ENCODE measurements around the gene ZNF211.

Gene ZNF211

GRCh38 chr19:57632987-57633831 is at the start of gene ZNF211:
ZNF211 (plus strand) TSS chr19:57633168; CDS start chr19:57633347, 179 bp downstream.
- peak; percentile 94 to 95 for DNase-seq
- peak; percentile 62 for TF ChIP-seq POLR2A (IDR thresholded peaks at IDR 0.05; ENCODE audit: low read length)
- TF ChIP-seq GATA1 (IDR thresholded peaks at IDR 0.05; ENCODE audit: low read depth, low read length): no peak

- peak; percentile 88 to 92 for DNase-seq
- TF ChIP-seq POLR2A (IDR thresholded peaks at IDR 0.05; ENCODE audit: low read length) (peak; percentile 62), GATA1 (IDR thresholded peaks at IDR 0.05; ENCODE audit: low read depth, low read length) (no peak)
Measured at GRCh38 chr19:57583521-57584416, 49.2 kb upstream of the ZNF211 start, which contains the start of gene ZIK1. ZIK1 (plus strand) TSS chr19:57584145; CDS start chr19:57584357, 212 bp downstream.

GRCh38 chr19:57587529-57587928 is 45.4 kb upstream of the ZNF211 start:
- TF ChIP-seq GATA1 (IDR thresholded peaks at IDR 0.05; ENCODE audit: low read depth, low read length): no peak
- TF ChIP-seq POLR2A (IDR thresholded peaks at IDR 0.05; ENCODE audit: low read length): no peak
- no peak for DNase-seq

GRCh38 chr19:57599377-57599760 is 33.6 kb upstream of the ZNF211 start:
- TF ChIP-seq GATA1 (IDR thresholded peaks at IDR 0.05; ENCODE audit: low read depth, low read length) (no peak), POLR2A (IDR thresholded peaks at IDR 0.05; ENCODE audit: low read length) (no peak)
- no peak for DNase-seq

GRCh38 chr19:57599761-57600383 is 33.1 kb upstream of the ZNF211 start, which contains the start of gene ZNF530:
ZNF530 (plus strand) TSS chr19:57599885; CDS start chr19:57604346, 4,461 bp downstream.
- TF ChIP-seq GATA1 (IDR thresholded peaks at IDR 0.05; ENCODE audit: low read depth, low read length) (no peak), POLR2A (IDR thresholded peaks at IDR 0.05; ENCODE audit: low read length) (peak; percentile 52)
- DNase-seq: peak; percentile 94

- no peak for TF ChIP-seq POLR2A (IDR thresholded peaks at IDR 0.05; ENCODE audit: low read length)
- no peak for TF ChIP-seq GATA1 (IDR thresholded peaks at IDR 0.05; ENCODE audit: low read depth, low read length)
- peak in 1 of 2 experiments; percentile 23 for DNase-seq
Measured at GRCh38 chr19:57606931-57607330, 26.0 kb upstream of the ZNF211 start.

GRCh38 chr19:57611113-57611512 is 21.9 kb upstream of the ZNF211 start:
- TF ChIP-seq GATA1 (IDR thresholded peaks at IDR 0.05; ENCODE audit: low read depth, low read length) (no peak), POLR2A (IDR thresholded peaks at IDR 0.05; ENCODE audit: low read length) (no peak)
- no peak for DNase-seq

- DNase-seq: peak; percentile 92 to 95
- peak; percentile 58 for TF ChIP-seq POLR2A (IDR thresholded peaks at IDR 0.05; ENCODE audit: low read length)
- TF ChIP-seq GATA1 (IDR thresholded peaks at IDR 0.05; ENCODE audit: low read depth, low read length): no peak
Measured at GRCh38 chr19:57613941-57614743, 18.8 kb upstream of the ZNF211 start, which contains the start of gene ZNF134. ZNF134 (plus strand) TSS chr19:57614242; CDS start chr19:57619469, 5,227 bp downstream.

GRCh38 chr19:57615346-57615745 is 17.6 kb upstream of the ZNF211 start:
- DNase-seq: peak in 1 of 2 experiments; percentile 49
- TF ChIP-seq GATA1 (IDR thresholded peaks at IDR 0.05; ENCODE audit: low read depth, low read length) (no peak), POLR2A (IDR thresholded peaks at IDR 0.05; ENCODE audit: low read length) (no peak)

- TF ChIP-seq POLR2A (IDR thresholded peaks at IDR 0.05; ENCODE audit: low read length) (no peak), GATA1 (IDR thresholded peaks at IDR 0.05; ENCODE audit: low read depth, low read length) (no peak)
- peak; percentile 25 to 63 for DNase-seq
Measured at GRCh38 chr19:57620673-57621348, 12.2 kb upstream of the ZNF211 start.

- no peak for DNase-seq
- TF ChIP-seq POLR2A (IDR thresholded peaks at IDR 0.05; ENCODE audit: low read length) (no peak), GATA1 (IDR thresholded peaks at IDR 0.05; ENCODE audit: low read depth, low read length) (no peak)
Measured at GRCh38 chr19:57623091-57623490, 9.9 kb upstream of the ZNF211 start.

GRCh38 chr19:57633832-57634131 is 814 bp downstream of the ZNF211 start:
- TF ChIP-seq GATA1 (IDR thresholded peaks at IDR 0.05; ENCODE audit: low read depth, low read length) (no peak), POLR2A (IDR thresholded peaks at IDR 0.05; ENCODE audit: low read length) (no peak)
- DNase-seq: no peak
